ENCODE measurements around the gene PACSIN3.
"Not testable (repeated sequence)": the region's sequence is repeated elsewhere in the genome, so short reads cannot be mapped to it uniquely, and the experiment has no call there.

- not testable (repeated sequence) for TF ChIP-seq CTCF, POLR2A, POLR2AphosphoS5 (IDR thresholded peaks at IDR 0.05)
Observed at GRCh38 chr11:47206577-47206976, 20.3 kb upstream of the PACSIN3 start.
